ENCODE data around the gene BTN1A1. TPM values are rescaled to one million over a fixed set of nuclear protein-coding genes. Genes with fewer than 3 reads are reported as not detected.

The BTN1A1 gene
- total and polyA plus RNA-seq, 9 of the 15 experiments (the other 6 are each of a cell fraction or from before 2014, with no cell fraction given), result 0.01 to 0.15 (median 0.06) TPM; not detected in 4

- TF ChIP-seq, protein P1, sequence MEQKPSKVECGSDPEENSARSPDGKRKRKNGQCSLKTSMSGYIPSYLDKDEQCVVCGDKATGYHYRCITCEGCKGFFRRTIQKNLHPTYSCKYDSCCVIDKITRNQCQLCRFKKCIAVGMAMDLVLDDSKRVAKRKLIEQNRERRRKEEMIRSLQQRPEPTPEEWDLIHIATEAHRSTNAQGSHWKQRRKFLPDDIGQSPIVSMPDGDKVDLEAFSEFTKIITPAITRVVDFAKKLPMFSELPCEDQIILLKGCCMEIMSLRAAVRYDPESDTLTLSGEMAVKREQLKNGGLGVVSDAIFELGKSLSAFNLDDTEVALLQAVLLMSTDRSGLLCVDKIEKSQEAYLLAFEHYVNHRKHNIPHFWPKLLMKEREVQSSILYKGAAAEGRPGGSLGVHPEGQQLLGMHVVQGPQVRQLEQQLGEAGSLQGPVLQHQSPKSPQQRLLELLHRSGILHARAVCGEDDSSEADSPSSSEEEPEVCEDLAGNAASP (IDR thresholded peaks at IDR 0.05), result no peak
- TF ChIP-seq TCF7L2 (IDR thresholded peaks at IDR 0.05; ENCODE audit: low read depth, low read length) (no peak), ZZZ3 (IDR thresholded peaks at IDR 0.05) (no peak), HMG20A (CRISPR knock-in tag; conservative IDR thresholded peaks at IDR 0.05) (no peak), TBP (optimal IDR thresholded peaks at IDR 0.05; ENCODE audit: low read depth, low read length) (peak; percentile 99), TRIM24 (IDR thresholded peaks at IDR 0.05) (peak in 1 of 2 experiments; percentile 46; a peak in 1 of 4 replicates), ETV6 (IDR thresholded peaks at IDR 0.05; ENCODE audit: borderline replicate concordance in 1 of 2, low read depth in 2 of 2, low read length in 1 of 2) (no peak), ETV6 (CRISPR knock-in tag; IDR thresholded peaks at IDR 0.05; ENCODE audit: borderline replicate concordance) (no peak), SMARCE1 (IDR thresholded peaks at IDR 0.05) (no peak), ZNF274 (IDR thresholded peaks at IDR 0.05; ENCODE audit: borderline replicate concordance, low read depth, low read length) (no peak), MIER1 (IDR thresholded peaks at IDR 0.05; ENCODE audit: low read depth) (no peak), KAT7 (CRISPR knock-in tag; IDR thresholded peaks at IDR 0.05; ENCODE audit: borderline replicate concordance) (no peak), MGA (IDR thresholded peaks at IDR 0.05) (no peak; the same call in 1 of the 2 replicates)
- TF ChIP-seq, protein P2, sequence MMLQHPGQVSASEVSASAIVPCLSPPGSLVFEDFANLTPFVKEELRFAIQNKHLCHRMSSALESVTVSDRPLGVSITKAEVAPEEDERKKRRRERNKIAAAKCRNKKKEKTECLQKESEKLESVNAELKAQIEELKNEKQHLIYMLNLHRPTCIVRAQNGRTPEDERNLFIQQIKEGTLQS (IDR thresholded peaks at IDR 0.05), result no peak
- TF ChIP-seq, protein P2 (CRISPR knock-in tag; conservative IDR thresholded peaks at IDR 0.05), result no peak
These were observed 54.8 kb downstream of the BTN1A1 start (continued) for GRCh38 chr6:26554697-26555504.
